Keratinocyte (primary cell): Measurements from ENCODE around the gene LRBA.

ENCODE experiments used
- CTCF ChIP-seq, 3 experiments: IDR thresholded peaks in 1 of 3; conservative IDR thresholded peaks in 1 of 3; optimal IDR thresholded peaks in 1 of 3; 2 replicates in 2 of 3; 3 replicates in 1 of 3; pipeline versions ENCODE3 to v1.5.1; 2011; ENCODE audit warnings: low read length in 3 of 3, mild to moderate bottlenecking in 3 of 3, moderate library complexity in 2 of 3, control low read depth in 1 of 3, inconsistent platforms in 1 of 3; ENCODE audit not compliant: insufficient read depth in 2 of 3; ENCODE audit errors: extremely low read depth in 1 of 3
- EZH2 ChIP-seq: IDR thresholded peaks from one replicate; pipeline ENCODE4 v1.6.1; 2012; ENCODE audit warnings: inconsistent platforms, mild to moderate bottlenecking, low read length, moderate library complexity

- TF ChIP-seq CTCF (optimal IDR thresholded peaks at IDR 0.05 in 1 of 3, IDR thresholded peaks at IDR 0.05 in 1 of 3, conservative IDR thresholded peaks at IDR 0.05 in 1 of 3; ENCODE audit: extremely low read depth in 1 of 3, insufficient read depth in 2 of 3, low read length in 3 of 3) (no peak), EZH2 (no peak)
Measured at GRCh38 chr4:150590631-150591030, 424.5 kb downstream of the LRBA start.
